ENCODE results near the gene UNC80.

UNC80 gene

DNA sequence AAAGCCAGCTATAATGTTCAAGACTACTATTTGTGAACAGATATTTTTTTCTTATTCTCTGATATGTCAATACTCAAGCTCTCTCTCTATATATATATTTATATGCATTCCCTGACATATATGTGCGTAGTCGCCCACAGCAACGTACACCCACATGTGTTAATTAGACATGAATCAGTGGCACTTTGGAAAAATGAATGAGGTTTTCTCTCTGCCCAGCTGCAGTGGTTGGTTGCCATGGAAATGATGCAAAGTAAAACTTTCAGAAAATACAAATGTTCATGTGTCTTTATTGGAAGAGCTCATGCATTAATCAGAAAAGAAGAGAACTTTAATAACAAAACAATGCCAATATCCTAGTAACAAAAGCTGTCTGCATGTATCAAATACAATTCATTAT lies 34.7 kb downstream of the UNC80 start:
- H3K27ac ChIP-seq (ENCODE audit: low read depth, low read length, severe bottlenecking): no peak overlapping the region
- no peaks in the 10 kb centered on the region for H3K9me3 ChIP-seq (ENCODE audit: control insufficient read depth, low read length)
- H3K4me1 ChIP-seq (ENCODE audit: control insufficient read depth, insufficient read depth, low read length, poor library complexity, severe bottlenecking): no peaks in the 10 kb centered on the region
- no CpG with 5 or more reads among the region's 3 CpGs for WGBS, 2 experiments (ENCODE audit: insufficient coverage in 2 of 2)
- H3K36me3 ChIP-seq (ENCODE audit: control insufficient read depth, insufficient read depth, low read length): no peaks in the 10 kb centered on the region
- no peak overlapping the region for H3K4me3 ChIP-seq (ENCODE audit: extremely low read depth, insufficient read depth, low read length, poor library complexity, severe bottlenecking)

GRCh38 chr2:209808521-209808920 lies 36.9 kb downstream of the UNC80 start:
- 95 to 97% methylated on average over 20 to 23 of the region's 24 CpGs for WGBS, 2 experiments (ENCODE audit: insufficient coverage in 2 of 2)
- H3K4me1 ChIP-seq (ENCODE audit: control insufficient read depth, insufficient read depth, low read length, poor library complexity, severe bottlenecking): no peaks in the 10 kb centered on the region

DNA sequence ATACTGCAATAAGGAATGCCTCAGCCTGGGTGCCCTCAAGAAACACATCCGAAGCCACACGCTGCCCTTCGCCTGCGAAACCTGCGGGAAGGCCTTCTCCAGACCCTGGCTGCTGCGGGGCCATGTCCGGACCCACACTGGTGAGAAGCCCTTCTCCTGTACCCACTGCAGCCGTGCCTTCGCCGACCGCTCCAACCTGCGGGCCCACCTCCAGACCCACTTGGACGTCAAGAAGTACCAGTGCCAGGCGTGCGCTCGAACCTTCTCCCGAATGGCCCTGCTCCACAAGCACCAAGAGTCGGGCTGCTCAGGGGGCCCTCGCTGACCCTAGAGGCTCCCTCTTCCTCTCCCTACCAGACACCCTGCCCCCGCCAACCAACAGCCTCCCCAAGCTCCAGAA lies 37.6 kb downstream of the UNC80 start:
- Histone ChIP-seq H3K27ac (ENCODE audit: low read depth, low read length, severe bottlenecking) (no peak overlapping the region), H3K9me3 (ENCODE audit: control insufficient read depth, low read length) (no peaks in the 10 kb centered on the region), H3K4me1 (ENCODE audit: control insufficient read depth, insufficient read depth, low read length, poor library complexity, severe bottlenecking) (no peaks in the 10 kb centered on the region), H3K36me3 (ENCODE audit: control insufficient read depth, insufficient read depth, low read length) (no peaks in the 10 kb centered on the region), H3K4me3 (ENCODE audit: extremely low read depth, insufficient read depth, low read length, poor library complexity, severe bottlenecking) (no peak overlapping the region)
- 94 to 100% methylated on average over 10 to 19 of the region's 20 CpGs for WGBS, 2 experiments (ENCODE audit: insufficient coverage in 2 of 2)

More at GRCh38 chr2:209808521-209808920, 36.9 kb downstream of the UNC80 start:
- Histone ChIP-seq H3K4me3 (ENCODE audit: extremely low read depth, insufficient read depth, low read length, poor library complexity, severe bottlenecking) (no peak overlapping the region), H3K27ac (ENCODE audit: low read depth, low read length, severe bottlenecking) (no peak overlapping the region), H3K9me3 (ENCODE audit: control insufficient read depth, low read length) (no peaks in the 10 kb centered on the region), H3K36me3 (ENCODE audit: control insufficient read depth, insufficient read depth, low read length) (no peaks in the 10 kb centered on the region)

DNA sequence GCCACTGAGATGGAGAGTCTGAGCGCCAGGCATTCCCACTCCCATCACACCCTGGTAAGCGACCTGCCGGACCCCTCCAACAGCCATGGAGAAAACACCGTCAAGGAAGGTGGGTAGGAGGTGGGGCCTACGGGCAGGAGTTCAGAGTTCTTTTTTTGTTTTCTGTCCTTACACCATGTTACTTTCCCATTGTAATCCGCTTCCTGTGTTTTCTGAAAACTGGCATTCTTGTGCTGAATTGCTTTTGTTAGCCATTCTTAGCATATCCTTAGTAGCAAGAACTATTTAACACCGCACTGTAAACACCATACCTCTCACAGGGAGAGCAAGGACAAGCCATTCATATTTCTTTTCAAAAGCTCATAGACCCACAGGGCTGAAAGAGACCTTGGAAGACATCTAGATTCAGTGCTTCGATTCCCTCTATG lies 46.2 kb downstream of the UNC80 start:
- Histone ChIP-seq H3K9me3 (ENCODE audit: control insufficient read depth, low read length) (no peaks in the 10 kb centered on the region), H3K27ac (ENCODE audit: low read depth, low read length, severe bottlenecking) (peak overlapping the region; percentile 59), H3K36me3 (ENCODE audit: control insufficient read depth, insufficient read depth, low read length) (no peaks in the 10 kb centered on the region), H3K4me1 (ENCODE audit: control insufficient read depth, insufficient read depth, low read length, poor library complexity, severe bottlenecking) (no peaks in the 10 kb centered on the region), H3K4me3 (ENCODE audit: extremely low read depth, insufficient read depth, low read length, poor library complexity, severe bottlenecking) (no peak overlapping the region)
- WGBS, 2 experiments (ENCODE audit: insufficient coverage in 2 of 2): 37 to 40% methylated on average over 1 to 3 of the region's 8 CpGs

DNA sequence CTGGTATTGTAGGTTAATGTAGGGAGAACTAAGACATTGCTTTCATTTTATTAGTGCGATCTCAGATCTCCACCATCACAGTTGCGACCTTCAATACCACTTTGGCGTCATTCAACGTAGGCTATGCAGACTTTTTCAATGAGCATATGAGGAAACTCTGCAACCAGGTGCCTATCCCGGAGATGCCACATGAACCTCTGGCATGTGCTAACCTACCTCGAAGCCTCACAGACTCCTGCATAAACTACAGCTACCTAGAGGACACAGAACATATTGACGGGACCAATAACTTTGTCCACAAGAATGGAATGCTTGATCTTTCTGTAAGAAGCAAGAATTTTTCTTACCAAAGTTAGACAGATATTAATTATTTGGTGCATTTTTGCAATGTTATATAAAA lies 47.3 kb downstream of the UNC80 start:
- WGBS, 2 experiments (ENCODE audit: insufficient coverage in 2 of 2): 88 to 98% methylated on average over 4 to 5 of the region's 7 CpGs
- H3K9me3 ChIP-seq (ENCODE audit: control insufficient read depth, low read length): no peaks in the 10 kb centered on the region
- no peak overlapping the region for H3K27ac ChIP-seq (ENCODE audit: low read depth, low read length, severe bottlenecking)
- H3K36me3 ChIP-seq (ENCODE audit: control insufficient read depth, insufficient read depth, low read length): no peaks in the 10 kb centered on the region
- no peaks in the 10 kb centered on the region for H3K4me1 ChIP-seq (ENCODE audit: control insufficient read depth, insufficient read depth, low read length, poor library complexity, severe bottlenecking)
- no peak overlapping the region for H3K4me3 ChIP-seq (ENCODE audit: extremely low read depth, insufficient read depth, low read length, poor library complexity, severe bottlenecking)

- WGBS, 2 experiments (ENCODE audit: insufficient coverage in 2 of 2): 83 to 100% methylated on average over 2 of the region's 4 CpGs
- no peaks in the 10 kb centered on the region for H3K9me3 ChIP-seq (ENCODE audit: control insufficient read depth, low read length)
- H3K4me3 ChIP-seq (ENCODE audit: extremely low read depth, insufficient read depth, low read length, poor library complexity, severe bottlenecking): no peak overlapping the region
- H3K4me1 ChIP-seq (ENCODE audit: control insufficient read depth, insufficient read depth, low read length, poor library complexity, severe bottlenecking): no peaks in the 10 kb centered on the region
- H3K27ac ChIP-seq (ENCODE audit: low read depth, low read length, severe bottlenecking): no peak overlapping the region
- no peaks in the 10 kb centered on the region for H3K36me3 ChIP-seq (ENCODE audit: control insufficient read depth, insufficient read depth, low read length)
Observed at GRCh38 chr2:209821806-209822205, 50.2 kb downstream of the UNC80 start.

DNA sequence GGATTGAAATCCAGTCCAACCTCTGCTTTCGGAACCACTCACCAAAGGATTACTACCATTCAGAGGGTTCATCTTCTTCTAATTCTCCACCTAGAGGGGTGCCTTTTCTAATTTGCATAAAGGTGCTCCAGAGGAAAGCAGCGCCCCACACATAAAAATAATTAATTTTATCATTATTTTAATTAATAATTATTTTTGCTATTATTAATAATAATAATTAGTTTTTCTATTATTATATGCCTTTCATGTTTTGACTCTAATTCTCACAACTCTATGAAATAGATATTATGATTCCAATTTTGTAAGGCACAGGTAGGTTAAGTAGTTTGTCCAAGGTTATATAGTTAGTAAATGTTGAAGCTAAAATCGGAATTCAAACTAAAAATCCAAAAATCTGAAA lies 51.9 kb downstream of the UNC80 start:
- Histone ChIP-seq H3K36me3 (ENCODE audit: control insufficient read depth, insufficient read depth, low read length) (no peaks in the 10 kb centered on the region), H3K27ac (ENCODE audit: low read depth, low read length, severe bottlenecking) (no peak overlapping the region), H3K4me1 (ENCODE audit: control insufficient read depth, insufficient read depth, low read length, poor library complexity, severe bottlenecking) (no peaks in the 10 kb centered on the region), H3K4me3 (ENCODE audit: extremely low read depth, insufficient read depth, low read length, poor library complexity, severe bottlenecking) (no peak overlapping the region), H3K9me3 (ENCODE audit: control insufficient read depth, low read length) (no peaks in the 10 kb centered on the region)
- WGBS, 2 experiments (ENCODE audit: insufficient coverage in 2 of 2): 100% methylated on average over 1 of the region's 3 CpGs; no CpG with 5 or more reads in 1 of the 2 experiments

DNA sequence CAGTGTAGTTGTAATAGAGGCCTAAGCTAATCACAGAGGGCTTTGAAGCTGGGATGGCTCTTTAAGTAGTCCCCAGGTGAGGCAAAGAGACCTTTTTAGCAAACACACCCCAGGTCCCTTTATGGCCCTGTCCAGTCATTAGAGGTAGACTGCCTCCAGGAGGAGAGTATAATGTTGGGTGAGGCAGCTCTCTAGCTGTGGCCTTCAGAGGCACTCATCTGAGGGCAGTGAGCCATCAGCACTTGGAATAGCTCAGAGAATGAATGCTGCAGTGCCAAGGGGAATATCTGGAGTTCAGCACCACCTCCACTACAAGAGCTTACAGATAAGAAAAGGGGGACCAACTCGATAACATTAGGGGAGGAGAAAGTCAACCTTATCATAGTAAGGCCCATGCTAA lies 52.8 kb downstream of the UNC80 start:
- H3K4me3 ChIP-seq (ENCODE audit: extremely low read depth, insufficient read depth, low read length, poor library complexity, severe bottlenecking): no peak overlapping the region
- H3K9me3 ChIP-seq (ENCODE audit: control insufficient read depth, low read length): no peaks in the 10 kb centered on the region
- no peak overlapping the region for H3K27ac ChIP-seq (ENCODE audit: low read depth, low read length, severe bottlenecking)
- H3K36me3 ChIP-seq (ENCODE audit: control insufficient read depth, insufficient read depth, low read length): no peaks in the 10 kb centered on the region
- H3K4me1 ChIP-seq (ENCODE audit: control insufficient read depth, insufficient read depth, low read length, poor library complexity, severe bottlenecking): no peaks in the 10 kb centered on the region
- 100% methylated on average over 1 of the region's 1 CpG; no CpG with 5 or more reads in 1 of the 2 experiments for WGBS, 2 experiments (ENCODE audit: insufficient coverage in 2 of 2)

GRCh38 chr2:209830722-209831465 lies 59.3 kb downstream of the UNC80 start:
- no peaks in the 10 kb centered on the region for H3K36me3 ChIP-seq (ENCODE audit: control insufficient read depth, insufficient read depth, low read length)
- 94 to 100% methylated on average over 1 to 4 of the region's 4 CpGs for WGBS, 2 experiments (ENCODE audit: insufficient coverage in 2 of 2)
- H3K4me3 ChIP-seq (ENCODE audit: extremely low read depth, insufficient read depth, low read length, poor library complexity, severe bottlenecking): no peak overlapping the region
- H3K9me3 ChIP-seq (ENCODE audit: control insufficient read depth, low read length): no peaks in the 10 kb centered on the region
- H3K4me1 ChIP-seq (ENCODE audit: control insufficient read depth, insufficient read depth, low read length, poor library complexity, severe bottlenecking): no peaks in the 10 kb centered on the region
- H3K27ac ChIP-seq (ENCODE audit: low read depth, low read length, severe bottlenecking): no peak overlapping the region

GRCh38 chr2:209834767-209835166 lies 63.1 kb downstream of the UNC80 start:
- H3K9me3 ChIP-seq (ENCODE audit: control insufficient read depth, low read length): no peaks in the 10 kb centered on the region
- 75 to 84% methylated on average over 5 of the region's 5 CpGs for WGBS, 2 experiments (ENCODE audit: insufficient coverage in 2 of 2)
- H3K4me3 ChIP-seq (ENCODE audit: extremely low read depth, insufficient read depth, low read length, poor library complexity, severe bottlenecking): no peak overlapping the region
- no peaks in the 10 kb centered on the region for H3K4me1 ChIP-seq (ENCODE audit: control insufficient read depth, insufficient read depth, low read length, poor library complexity, severe bottlenecking)
- no peaks in the 10 kb centered on the region for H3K36me3 ChIP-seq (ENCODE audit: control insufficient read depth, insufficient read depth, low read length)
- H3K27ac ChIP-seq (ENCODE audit: low read depth, low read length, severe bottlenecking): no peak overlapping the region

DNA sequence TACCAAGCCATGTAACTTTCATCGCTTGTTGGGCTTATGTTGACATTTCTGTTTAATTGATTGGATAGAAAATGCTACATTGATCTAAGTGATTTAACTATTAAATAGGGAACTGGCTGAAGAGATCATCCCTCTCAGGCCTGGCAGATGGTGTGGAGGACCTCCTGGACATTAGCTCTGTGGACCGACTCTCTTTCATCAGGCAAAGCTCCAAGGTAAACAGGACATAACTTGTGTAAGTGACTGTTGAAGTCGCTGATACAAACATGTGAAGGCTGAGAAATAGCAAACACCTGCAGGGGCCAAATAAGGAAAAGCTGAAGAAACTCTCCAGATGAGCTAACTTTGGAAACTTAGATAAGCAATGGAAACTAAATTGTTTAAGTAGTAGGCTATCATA lies 68.8 kb downstream of the UNC80 start:
- WGBS, 2 experiments (ENCODE audit: insufficient coverage in 2 of 2): 70 to 90% methylated on average over 1 to 2 of the region's 3 CpGs

More for the DNA sequence above, 68.8 kb downstream of the UNC80 start:
- Histone ChIP-seq H3K4me1 (ENCODE audit: control insufficient read depth, insufficient read depth, low read length, poor library complexity, severe bottlenecking) (no peaks in the 10 kb centered on the region), H3K27ac (ENCODE audit: low read depth, low read length, severe bottlenecking) (no peak overlapping the region), H3K36me3 (ENCODE audit: control insufficient read depth, insufficient read depth, low read length) (no peaks in the 10 kb centered on the region), H3K9me3 (ENCODE audit: control insufficient read depth, low read length) (no peaks in the 10 kb centered on the region), H3K4me3 (ENCODE audit: extremely low read depth, insufficient read depth, low read length, poor library complexity, severe bottlenecking) (no peak overlapping the region)

All from mesodermal cell (in vitro differentiated cells).